Measurements from ENCODE around the gene DMD. TPM values are rescaled to one million over a fixed set of nuclear protein-coding genes. Genes with fewer than 3 reads are reported as not detected.
"Not testable (repeated sequence)": the region's sequence is repeated elsewhere in the genome, so short reads cannot be mapped to it uniquely, and the experiment has no call there.

Gene DMD
- total RNA-seq, 1 donor from 2014 or later: 5.0 TPM

DNA sequence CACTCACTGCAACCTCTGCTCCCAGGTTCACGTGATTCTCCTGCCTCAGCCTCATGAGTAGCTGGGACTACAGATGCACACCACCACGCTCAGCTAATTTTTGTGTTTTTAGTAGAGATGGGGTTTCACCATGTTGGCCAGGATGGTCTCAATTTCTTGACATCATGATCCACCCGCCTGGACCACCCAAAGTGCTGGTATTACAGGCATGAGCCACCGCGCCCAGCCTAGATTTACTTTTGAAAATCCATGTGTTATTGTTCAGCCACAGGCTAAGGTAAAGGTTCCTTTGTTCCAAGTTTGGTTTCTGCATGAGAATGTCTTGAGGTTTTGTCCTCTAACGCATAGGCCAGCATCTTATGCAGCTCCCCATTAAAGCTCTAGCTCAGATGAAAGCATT, 371.6 kb downstream of the DMD start:
- no peak for DNase-seq
- H3K27me3 Mint-ChIP-seq: no peaks in the 10 kb centered on the region
- no peak overlapping the region for H3K4me3 Mint-ChIP-seq
- intact Hi-C loops (cut with micrococcal nuclease): no loop called here
- no peaks in the 10 kb centered on the region for H3K4me1 Mint-ChIP-seq
- peaks cover 8% of the 10 kb centered on the region for H3K9me3 Mint-ChIP-seq
- H3K36me3 Mint-ChIP-seq (ENCODE audit: low read depth): no peaks in the 10 kb centered on the region
- H3K27ac Mint-ChIP-seq: no peak overlapping the region

DNA sequence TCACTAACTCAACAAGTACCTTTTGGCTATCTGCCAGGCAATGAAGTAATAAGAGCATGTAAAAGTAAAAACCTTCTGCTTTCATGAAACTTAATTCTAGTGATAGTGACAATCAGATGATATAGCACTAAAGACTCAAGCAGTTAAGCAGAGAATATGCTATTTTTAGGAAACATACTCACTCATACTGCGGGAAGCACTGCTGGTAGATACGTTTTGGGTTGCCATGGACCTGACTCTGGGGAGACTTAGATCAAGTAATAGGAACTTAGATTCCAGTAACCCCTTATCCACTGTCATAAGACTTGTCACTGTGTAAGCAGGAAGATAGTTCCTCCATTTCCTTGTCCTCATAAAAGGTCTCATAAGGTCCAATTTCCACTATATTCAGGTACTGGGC, 386.3 kb downstream of the DMD start:
- no peaks in the 10 kb centered on the region for H3K4me1 Mint-ChIP-seq
- no peaks in the 10 kb centered on the region for H3K9me3 Mint-ChIP-seq
- no peak overlapping the region for H3K27ac Mint-ChIP-seq
- intact Hi-C loops (cut with micrococcal nuclease): no loop called here
- no peak for DNase-seq
- no peaks in the 10 kb centered on the region for H3K36me3 Mint-ChIP-seq (ENCODE audit: low read depth)
- H3K27me3 Mint-ChIP-seq: no peaks in the 10 kb centered on the region
- no peak overlapping the region for H3K4me3 Mint-ChIP-seq

DNA sequence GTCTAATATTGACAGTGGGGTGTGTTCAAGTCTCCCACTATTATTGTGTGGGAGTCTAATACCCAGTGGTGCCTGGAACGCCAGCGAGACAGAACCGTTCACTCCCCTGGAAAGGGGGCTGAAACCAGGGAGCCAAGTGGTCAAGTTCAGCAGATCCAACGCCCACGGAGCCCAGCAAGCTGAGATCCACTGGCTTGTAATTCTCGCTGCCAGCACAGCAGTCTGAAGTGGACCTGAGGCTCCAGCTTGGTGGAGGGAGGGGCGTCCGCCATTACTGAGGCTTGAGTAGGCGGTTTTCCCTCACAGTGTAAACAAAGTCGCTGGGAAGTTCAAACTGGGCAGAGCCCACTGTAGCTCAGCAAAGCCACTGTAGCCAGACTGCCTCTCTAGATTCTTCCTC, 407.3 kb downstream of the DMD start:
- Mint-ChIP-seq H3K27me3 (no peaks in the 10 kb centered on the region), H3K9me3 (no peaks in the 10 kb centered on the region), H3K4me1 (no peaks in the 10 kb centered on the region), H3K4me3 (no peak overlapping the region), H3K27ac (no peak overlapping the region), H3K36me3 (ENCODE audit: low read depth) (no peaks in the 10 kb centered on the region)
- no peak for DNase-seq
- intact Hi-C loops (cut with micrococcal nuclease): no loop called here

GRCh38 chrX:32798990-32799389, 412.4 kb downstream of the DMD start:
- Mint-ChIP-seq H3K36me3 (ENCODE audit: low read depth) (no peaks in the 10 kb centered on the region), H3K27me3 (no peaks in the 10 kb centered on the region), H3K27ac (no peak overlapping the region), H3K4me1 (no peaks in the 10 kb centered on the region), H3K4me3 (no peak overlapping the region), H3K9me3 (no peaks in the 10 kb centered on the region)
- intact Hi-C loops (cut with micrococcal nuclease): no loop called here
- DNase-seq: no peak

GRCh38 chrX:32788936-32789335, 422.4 kb downstream of the DMD start:
- H3K27ac Mint-ChIP-seq: no peak overlapping the region
- no peak for DNase-seq
- H3K4me1 Mint-ChIP-seq: no peaks in the 10 kb centered on the region
- intact Hi-C loops (cut with micrococcal nuclease): no loop called here
- H3K36me3 Mint-ChIP-seq (ENCODE audit: low read depth): no peaks in the 10 kb centered on the region
- H3K9me3 Mint-ChIP-seq: no peaks in the 10 kb centered on the region
- H3K27me3 Mint-ChIP-seq: no peaks in the 10 kb centered on the region
- H3K4me3 Mint-ChIP-seq: no peak overlapping the region

DNA sequence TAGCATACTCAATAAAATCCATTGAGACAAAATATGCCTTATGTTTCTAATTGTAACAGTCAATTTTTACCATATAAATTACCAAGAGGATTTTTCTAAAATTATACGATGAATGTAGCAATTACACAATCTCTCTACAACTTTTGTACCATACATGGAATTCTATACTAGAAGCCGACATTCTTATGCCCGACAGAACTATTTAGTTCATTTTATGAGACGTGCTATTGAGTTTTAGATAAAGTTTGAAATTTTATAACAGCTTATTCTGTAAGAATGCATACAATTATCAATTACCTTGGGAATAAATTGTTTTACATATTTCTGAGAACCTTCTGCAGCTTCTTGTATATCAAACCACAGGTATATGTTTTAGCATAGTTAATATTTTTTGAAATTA, 431.2 kb downstream of the DMD start:
- no peaks in the 10 kb centered on the region for H3K4me1 Mint-ChIP-seq
- intact Hi-C loops (cut with micrococcal nuclease): no loop called here
- no peaks in the 10 kb centered on the region for H3K36me3 Mint-ChIP-seq (ENCODE audit: low read depth)
- no peaks in the 10 kb centered on the region for H3K9me3 Mint-ChIP-seq
- H3K27me3 Mint-ChIP-seq: no peaks in the 10 kb centered on the region
- no peak overlapping the region for H3K4me3 Mint-ChIP-seq
- DNase-seq: no peak
- no peak overlapping the region for H3K27ac Mint-ChIP-seq

DNA sequence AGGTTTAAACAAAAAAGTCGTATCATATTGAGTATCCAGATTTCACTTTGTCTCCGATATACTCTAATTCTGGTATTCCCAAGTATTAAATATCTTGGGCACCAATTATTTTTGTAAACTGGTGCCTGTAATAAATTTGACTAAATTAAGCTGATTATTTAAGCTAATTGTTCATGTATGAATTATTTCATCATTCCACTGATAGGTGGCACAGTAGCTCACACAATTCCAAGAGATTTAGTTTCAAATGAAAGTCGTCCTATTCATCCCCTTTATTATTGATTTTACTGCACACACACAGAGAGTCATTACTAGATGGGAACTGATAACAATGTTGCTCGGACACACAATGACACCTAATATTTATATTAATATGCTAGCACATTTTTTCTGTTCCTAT, 432.4 kb downstream of the DMD start:
- H3K36me3 Mint-ChIP-seq (ENCODE audit: low read depth): no peaks in the 10 kb centered on the region
- H3K27me3 Mint-ChIP-seq: no peaks in the 10 kb centered on the region
- no peak overlapping the region for H3K27ac Mint-ChIP-seq
- no peaks in the 10 kb centered on the region for H3K9me3 Mint-ChIP-seq
- DNase-seq: no peak
- no peaks in the 10 kb centered on the region for H3K4me1 Mint-ChIP-seq
- intact Hi-C loops (cut with micrococcal nuclease): no loop called here
- H3K4me3 Mint-ChIP-seq: no peak overlapping the region

GRCh38 chrX:32774966-32775365, 436.4 kb downstream of the DMD start:
- Mint-ChIP-seq H3K4me3 (no peak overlapping the region), H3K36me3 (ENCODE audit: low read depth) (no peaks in the 10 kb centered on the region), H3K27ac (no peak overlapping the region), H3K27me3 (no peaks in the 10 kb centered on the region), H3K9me3 (no peaks in the 10 kb centered on the region), H3K4me1 (no peaks in the 10 kb centered on the region)
- intact Hi-C loops (cut with micrococcal nuclease): no loop called here
- no peak for DNase-seq

DNA sequence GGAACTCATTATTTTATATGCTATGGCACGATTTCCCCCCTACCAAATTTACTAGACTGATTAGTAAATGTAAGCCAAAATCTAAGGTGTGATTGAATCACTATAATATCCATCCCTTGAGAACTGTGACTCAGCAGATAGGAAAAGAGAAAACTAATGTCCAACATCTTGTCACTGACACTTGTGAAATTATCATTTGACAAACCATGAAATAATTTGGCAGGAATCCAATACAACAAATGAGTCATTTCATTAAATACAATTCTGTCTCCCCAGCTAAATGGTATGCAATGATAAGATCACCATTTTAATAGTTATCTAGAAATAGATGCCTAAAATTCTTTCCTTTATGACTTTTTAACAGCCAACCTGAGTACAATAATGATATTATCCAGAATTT, 462.3 kb downstream of the DMD start:
- Mint-ChIP-seq H3K9me3 (peaks cover 4% of the 10 kb centered on the region), H3K27ac (no peak overlapping the region), H3K27me3 (no peaks in the 10 kb centered on the region), H3K4me1 (no peaks in the 10 kb centered on the region), H3K36me3 (ENCODE audit: low read depth) (no peaks in the 10 kb centered on the region), H3K4me3 (no peak overlapping the region)
- no peak for DNase-seq
- intact Hi-C loops (cut with micrococcal nuclease): no loop called here

DNA sequence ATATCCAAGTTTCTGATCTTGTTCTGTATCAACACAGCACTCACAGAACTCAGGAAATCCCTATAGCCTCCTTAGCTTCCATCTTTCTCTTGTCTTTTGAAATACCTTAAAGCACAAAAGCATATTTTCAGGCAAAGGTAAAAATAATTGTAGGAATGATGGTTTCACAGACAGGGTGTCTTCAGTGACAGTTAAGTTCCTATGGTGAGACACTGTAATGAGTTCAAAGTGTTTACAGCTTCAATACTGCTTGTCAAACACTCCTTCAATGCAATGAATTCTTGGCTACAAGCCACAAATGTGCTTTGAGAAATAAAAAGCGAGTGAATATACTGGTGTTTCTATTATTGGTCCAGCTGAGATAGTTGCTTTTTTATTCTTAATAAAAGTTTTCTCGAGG, 466.0 kb downstream of the DMD start:
- Mint-ChIP-seq H3K9me3 (peaks cover 4% of the 10 kb centered on the region), H3K4me3 (no peak overlapping the region), H3K4me1 (no peaks in the 10 kb centered on the region), H3K27me3 (no peaks in the 10 kb centered on the region), H3K27ac (no peak overlapping the region), H3K36me3 (ENCODE audit: low read depth) (no peaks in the 10 kb centered on the region)
- no peak for DNase-seq
- intact Hi-C loops (cut with micrococcal nuclease): no loop called here

DNA sequence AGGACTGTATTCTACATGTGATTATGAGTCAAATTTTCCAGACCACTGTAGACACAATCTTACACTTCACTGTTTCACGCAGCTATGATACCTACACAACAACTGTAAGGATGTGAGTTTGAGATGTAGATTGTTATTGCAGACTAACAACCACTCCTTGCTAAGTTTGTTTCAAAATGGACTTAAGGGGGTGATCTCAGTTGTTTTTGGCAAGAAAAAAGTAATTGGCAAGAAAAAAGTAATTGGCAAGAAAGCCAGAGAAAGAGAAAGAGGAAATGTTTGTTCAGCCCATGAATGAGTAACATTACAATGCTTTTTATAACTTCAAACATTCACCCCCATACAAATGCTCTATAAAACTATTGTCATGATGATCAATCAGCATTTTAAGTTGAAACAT, 466.4 kb downstream of the DMD start:
- no peaks in the 10 kb centered on the region for H3K36me3 Mint-ChIP-seq (ENCODE audit: low read depth)
- H3K4me1 Mint-ChIP-seq: no peaks in the 10 kb centered on the region
- no peak overlapping the region for H3K4me3 Mint-ChIP-seq

DNA sequence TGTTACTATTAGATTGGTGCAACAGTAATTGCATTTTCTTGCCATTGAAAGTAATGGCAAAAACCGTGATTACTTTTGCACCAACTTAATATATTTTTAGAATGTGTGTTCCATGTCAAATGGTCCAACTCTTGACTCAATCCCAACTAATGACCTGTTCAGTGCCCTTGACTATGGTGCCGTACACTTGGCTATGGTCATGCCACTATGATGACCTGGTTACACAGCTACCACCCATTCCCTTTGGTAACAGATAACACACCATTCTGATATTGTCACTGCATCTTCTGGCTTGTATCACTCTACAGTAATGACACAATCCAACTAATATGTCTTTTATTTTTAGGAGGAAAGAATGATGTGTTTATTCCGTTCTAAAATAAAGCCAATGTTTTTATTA, 469.4 kb downstream of the DMD start:
- Mint-ChIP-seq H3K27me3 (no peaks in the 10 kb centered on the region), H3K4me3 (no peak overlapping the region), H3K9me3 (peaks cover 4% of the 10 kb centered on the region), H3K4me1 (no peaks in the 10 kb centered on the region), H3K27ac (no peak overlapping the region), H3K36me3 (ENCODE audit: low read depth) (no peaks in the 10 kb centered on the region)
- intact Hi-C loops (cut with micrococcal nuclease): no loop called here
- DNase-seq: no peak

More for the DNA sequence above, 466.4 kb downstream of the DMD start:
- intact Hi-C loops (cut with micrococcal nuclease): no loop called here
- H3K9me3 Mint-ChIP-seq: peaks cover 4% of the 10 kb centered on the region
- no peak overlapping the region for H3K27ac Mint-ChIP-seq
- DNase-seq: no peak
- no peaks in the 10 kb centered on the region for H3K27me3 Mint-ChIP-seq

DNA sequence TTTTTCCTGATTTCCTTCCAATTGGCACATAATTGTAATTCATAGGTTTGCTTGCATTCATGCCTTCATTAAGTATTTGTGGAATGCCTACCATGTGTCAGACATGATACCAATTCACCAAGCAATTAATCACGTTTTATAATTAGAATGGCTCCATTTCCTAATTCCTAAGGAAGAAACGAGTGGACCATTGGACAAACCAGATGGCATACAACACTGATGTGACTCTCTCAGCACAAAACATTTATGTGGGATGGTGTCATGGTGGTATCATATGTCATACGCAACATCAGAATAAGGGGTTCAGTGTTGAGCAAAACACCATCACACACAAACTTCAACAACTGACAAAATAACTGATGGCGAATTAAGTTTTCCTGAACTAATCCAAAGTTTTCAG, 502.8 kb downstream of the DMD start:
- H3K36me3 Mint-ChIP-seq (ENCODE audit: low read depth): no peaks in the 10 kb centered on the region
- no peaks in the 10 kb centered on the region for H3K27me3 Mint-ChIP-seq
- no peak overlapping the region for H3K27ac Mint-ChIP-seq
- intact Hi-C loops (cut with micrococcal nuclease): no loop called here
- DNase-seq: no peak
- no peak overlapping the region for H3K4me3 Mint-ChIP-seq
- H3K4me1 Mint-ChIP-seq: no peaks in the 10 kb centered on the region
- H3K9me3 Mint-ChIP-seq: no peaks in the 10 kb centered on the region

DNA sequence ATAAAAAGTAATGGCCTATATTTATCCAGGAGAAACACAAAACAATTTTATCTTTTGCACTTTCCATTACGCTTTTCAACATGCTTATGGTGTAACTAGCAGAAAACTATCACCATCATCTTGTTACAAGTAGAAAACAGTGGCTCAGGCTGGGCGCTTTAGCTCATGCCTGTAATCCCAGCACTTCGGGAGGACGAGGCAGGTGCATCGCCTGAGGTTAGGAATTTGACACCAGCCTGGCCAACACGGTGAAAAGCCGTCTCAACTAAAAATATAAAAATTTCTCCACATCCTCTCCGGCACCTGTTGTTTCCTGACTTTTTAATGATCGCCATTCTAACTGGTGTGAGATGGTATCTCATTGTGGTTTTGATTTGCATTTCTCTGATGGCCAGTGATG, 506.0 kb downstream of the DMD start:
- not testable (repeated sequence) for H3K9me3 Mint-ChIP-seq; H3K36me3 Mint-ChIP-seq (ENCODE audit: low read depth)

GRCh38 chrX:32687379-32687778, 524.0 kb downstream of the DMD start:
- Mint-ChIP-seq H3K9me3 (no peaks in the 10 kb centered on the region), H3K4me3 (no peak overlapping the region)

More for the DNA sequence above, 506.0 kb downstream of the DMD start:
- H3K27ac Mint-ChIP-seq; DNase-seq; intact Hi-C loops (cut with micrococcal nuclease); H3K4me3 Mint-ChIP-seq; H3K4me1 Mint-ChIP-seq; H3K27me3 Mint-ChIP-seq: not testable (repeated sequence)

More at GRCh38 chrX:32687379-32687778, 524.0 kb downstream of the DMD start:
- Mint-ChIP-seq H3K36me3 (ENCODE audit: low read depth) (no peaks in the 10 kb centered on the region), H3K27ac (no peak overlapping the region), H3K27me3 (no peaks in the 10 kb centered on the region), H3K4me1 (no peaks in the 10 kb centered on the region)
- no peak for DNase-seq
- intact Hi-C loops (cut with micrococcal nuclease): no loop called here
